Endothelial cell of umbilical vein (primary cell): ENCODE measurements around the gene PRRC2B. TPM values are rescaled to one million over a fixed set of nuclear protein-coding genes. Genes with fewer than 3 reads are reported as not detected.

Experiments
- BruUV-seq: library from RNA; stranded (reverse); fragments of 400-500 nt; replicated peaks from 2 replicates; lab custom pipeline; 2021; lab: Mats Ljungman, UMichigan
- CTCF ChIA-PET: fragments of 300-600, 350-600 bp; sonication (Branson Sonifier 250); formaldehyde crosslinking; loops from one replicate; lab custom pipeline; 2021; ENCODE audit warnings: antibody characterized with exemption, inconsistent platforms; lab: Charles Lee
- POLR2A ChIA-PET: fragments of 300-600, 350-600 bp; sonication (Branson Sonifier 250); formaldehyde crosslinking; loops from one replicate; lab custom pipeline; 2021; ENCODE audit warnings: antibody characterized with exemption, inconsistent platforms; lab: Charles Lee
- DNase-seq: peaks from one replicate; pipeline ENCODE4 v3.0.0-alpha.2; 2011; ENCODE audit warnings: low read depth, low spot score
- FAIRE-seq: peaks from 2 replicates; lab custom pipeline; 2011; peaks lifted over from hg19 to GRCh38; lab: Jason Lieb, UNC
- H2AFZ ChIP-seq: 2 replicates; pipeline ENCODE4 v1.6.0; 2012; ENCODE audit warnings: low read depth, low read length, control low read depth, inconsistent platforms
- H3K27ac ChIP-seq: 2 replicates; pipeline ENCODE4 v1.5.1; 2011; ENCODE audit warnings: low read depth, mild to moderate bottlenecking, control low read depth, low read length, moderate library complexity; ENCODE audit not compliant: insufficient read depth
- H3K27me3 ChIP-seq, 2 experiments: 2 replicates each; pipeline versions ENCODE4 v1.6.0 to v1.6.1; 2011; ENCODE audit warnings: low read length in 2 of 2, mixed read lengths in 1 of 2; ENCODE audit not compliant: control insufficient read depth in 2 of 2, insufficient read depth in 2 of 2
- H3K36me3 ChIP-seq, 2 experiments: 2 replicates in 1 of 2; 3 replicates in 1 of 2; pipeline ENCODE4 v1.5.1; 2011; ENCODE audit warnings: low read length in 2 of 2, mild to moderate bottlenecking in 1 of 2, moderate library complexity in 1 of 2; ENCODE audit not compliant: control insufficient read depth in 2 of 2, insufficient read depth in 2 of 2; ENCODE audit errors: extremely low read depth in 1 of 2
- H3K4me1 ChIP-seq: 3 replicates; pipeline ENCODE4 v1.5.1; 2011; ENCODE audit warnings: mild to moderate bottlenecking, low read length; ENCODE audit not compliant: control insufficient read depth, insufficient read depth; ENCODE audit errors: extremely low read depth
- H3K4me2 ChIP-seq: 2 replicates; pipeline ENCODE4 v1.6.1; 2011; ENCODE audit warnings: low read length, control low read depth, mixed read lengths; ENCODE audit not compliant: insufficient read depth
- H3K4me3 ChIP-seq, 3 experiments: fragments of 200-600 bp in 1 of 3; sonication (generic), shearing (Covaris generic) in 1 of 3; replicated peaks in 1 of 3; 2 replicates each; pipeline ENCODE4 v1.5.1; 2011 to 2016; ENCODE audit warnings: control low read depth in 3 of 3, low read length in 3 of 3, mild to moderate bottlenecking in 2 of 3, inconsistent platforms in 1 of 3, low read depth in 1 of 3, moderate library complexity in 1 of 3; ENCODE audit not compliant: insufficient read depth in 1 of 3
- H3K79me2 ChIP-seq: 2 replicates; pipeline ENCODE4 v1.6.0; 2012; ENCODE audit warnings: low read length, inconsistent platforms; ENCODE audit not compliant: control insufficient read depth, insufficient read depth
- H3K9ac ChIP-seq: replicated peaks from 2 replicates; pipeline ENCODE3; 2011; ENCODE audit warnings: low read length, control low read depth; ENCODE audit not compliant: insufficient read depth; ENCODE audit errors: extremely low read depth
- H3K9me1 ChIP-seq: replicated peaks from 3 replicates; pipeline ENCODE4 v1.6.0; 2011; ENCODE audit warnings: mild to moderate bottlenecking, low read length; ENCODE audit not compliant: control insufficient read depth, insufficient read depth; ENCODE audit errors: extremely low read depth
- H3K9me3 ChIP-seq: replicated peaks from 2 replicates; pipeline ENCODE4 v1.5.1; 2012; ENCODE audit warnings: low read length, inconsistent platforms; ENCODE audit not compliant: control insufficient read depth, insufficient read depth
- H4K20me1 ChIP-seq: replicated peaks from 2 replicates; pipeline ENCODE3; 2011; ENCODE audit warnings: mild to moderate bottlenecking, low read length; ENCODE audit not compliant: control insufficient read depth, insufficient read depth; ENCODE audit errors: extremely low read depth
- EZH2 ChIP-seq: IDR thresholded peaks from 2 replicates; pipeline ENCODE4 v1.6.1; 2012; ENCODE audit warnings: borderline replicate concordance, low read depth, mild to moderate bottlenecking, moderate library complexity, low read length, inconsistent platforms; ENCODE audit not compliant: severe bottlenecking
- FOS ChIP-seq: IDR thresholded peaks from 2 replicates; pipeline ENCODE4 v1.6.1; 2011; ENCODE audit warnings: mild to moderate bottlenecking, low read length, moderate library complexity, borderline replicate concordance; ENCODE audit not compliant: insufficient read depth
- GATA2 ChIP-seq: IDR thresholded peaks from 2 replicates; pipeline ENCODE4 v1.7.0; 2011; ENCODE audit warnings: low read depth, mild to moderate bottlenecking, moderate library complexity, mixed read lengths, low read length; ENCODE audit not compliant: insufficient read length, insufficient read depth
- JUN ChIP-seq: IDR thresholded peaks from 2 replicates; pipeline ENCODE4 v1.6.1; 2011; ENCODE audit warnings: borderline replicate concordance, low read depth; ENCODE audit not compliant: insufficient read length, insufficient read depth
- MYC ChIP-seq: IDR thresholded peaks from one replicate; pipeline ENCODE4 v1.6.1; 2011; ENCODE audit warnings: mild to moderate bottlenecking, low read depth, low read length
- POLR2A ChIP-seq: IDR thresholded peaks from 2 replicates; pipeline ENCODE4 v1.6.1; 2012; ENCODE audit warnings: low read depth, mild to moderate bottlenecking, control low read depth, low read length
- POLR2AphosphoS5 ChIP-seq: IDR thresholded peaks from 2 replicates; pipeline ENCODE4 v1.6.1; 2012; ENCODE audit warnings: low read depth, mild to moderate bottlenecking, control low read depth, low read length, moderate library complexity; ENCODE audit not compliant: insufficient read depth
- dilution Hi-C: fragments of 300-500 bp; cut with MboI; formaldehyde crosslinking; loops from one replicate; pipeline ENCODE4 v1.15.0; 2019; ENCODE audit warnings: low sequenced_read_pairs; ENCODE audit not compliant: extremely low pct_ligation_motif_present
- intact Hi-C: fragments of 100-400 bp; cut with micrococcal nuclease; formaldehyde crosslinking; loops from one replicate; pipeline ENCODE4 v1.10.0; 2022
- polyA plus RNA-seq, 4 experiments: library from polyadenylated mRNA; depleted of rRNA in 3 of 4; stranded (reverse) in 3 of 4; unstranded in 1 of 4; fragments of >200 nt; gene quantifications; 2 replicates each; pipeline versions ENCODE4 v1.2.1 to v1.2.3, GENCODE V29; 2011 to 2012; ENCODE audit warnings: missing spikeins in 1 of 4
- total RNA-seq: library from RNA; stranded (reverse); gene quantifications from 2 replicates; pipeline ENCODE4 v1.2.3, GENCODE V29; 2021
- TF ChIP-seq, protein P1 (sequence below): IDR thresholded peaks from 2 replicates; pipeline ENCODE4 v1.6.1; 2011; ENCODE audit not compliant: insufficient read depth, insufficient read length
- TF ChIP-seq, protein P2 (sequence below), 2 donors: IDR thresholded peaks; 1 replicate in 1 of 2; 2 replicates in 1 of 2; pipeline ENCODE4 v1.5.1; 2011; ENCODE audit warnings: low read length in 2 of 2, mild to moderate bottlenecking in 2 of 2, moderate library complexity in 2 of 2, control low read depth in 1 of 2, inconsistent platforms in 1 of 2, low read depth in 1 of 2; ENCODE audit not compliant: insufficient read depth in 1 of 2; ENCODE audit errors: extremely low read depth in 1 of 2

PRRC2B gene
- total and polyA plus RNA-seq, 2 donors (not counting 3 experiments of a cell fraction or from before 2014, with no cell fraction given), result 35.6 to 256 TPM

DNA sequence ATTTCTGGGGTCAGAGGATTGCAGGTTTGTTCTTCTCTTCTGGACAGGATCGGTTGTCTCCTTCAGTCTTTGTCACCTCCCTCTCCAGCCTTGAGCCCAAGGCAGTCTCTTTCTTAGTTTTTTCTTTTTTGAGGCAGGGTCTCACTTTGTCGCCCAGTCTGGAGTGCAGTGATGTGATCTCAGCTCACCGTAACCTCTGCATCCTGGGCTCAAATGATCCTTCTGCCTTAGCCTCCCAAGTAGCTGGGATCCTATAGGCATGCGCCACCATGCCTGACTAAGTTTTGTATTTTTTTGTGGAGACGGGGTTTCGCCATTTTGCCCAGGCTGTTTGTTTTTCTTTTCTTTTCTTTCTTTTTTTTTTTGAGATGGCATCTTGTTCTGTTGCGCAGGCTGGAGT, 6.1 kb downstream of the PRRC2B start:
- intact Hi-C loops, result loop anchor here (5.0 kb wide), 1 partner anchor 37 kb away; no protein-coding TSS in a partner anchor
- Histone ChIP-seq H3K36me3 (no peaks in the 10 kb centered on the region), H3K9ac (no peak overlapping the region), H3K4me3 (peak overlapping the region in 1 of 3 experiments; percentile 1), H3K9me1 (no peaks in the 10 kb centered on the region), H3K9me3 (no peaks in the 10 kb centered on the region), H3K4me1 (peaks cover 66% of the 10 kb centered on the region), H3K4me2 (peak overlapping the region; percentile 34), H2AFZ (no peak overlapping the region), H3K27me3 (no peaks in the 10 kb centered on the region), H3K79me2 (peaks cover 97% of the 10 kb centered on the region), H4K20me1 (peaks cover 19% of the 10 kb centered on the region), H3K27ac (peak overlapping the region; percentile 10)
- dilution Hi-C loops, result no loop called here
- no TSS peak for BruUV-seq
- POLR2A ChIA-PET, result no interaction called here
- no peak for TF ChIP-seq POLR2A
- FAIRE-seq (no peak), DNase-seq (no peak)
- CTCF ChIA-PET, result interaction anchor here (1.0 to 1.2 kb wide), 3 partner anchors 8 to 33 kb away, joined by 3 to 5 read pairs (median 4); no protein-coding TSS in a partner anchor

DNA sequence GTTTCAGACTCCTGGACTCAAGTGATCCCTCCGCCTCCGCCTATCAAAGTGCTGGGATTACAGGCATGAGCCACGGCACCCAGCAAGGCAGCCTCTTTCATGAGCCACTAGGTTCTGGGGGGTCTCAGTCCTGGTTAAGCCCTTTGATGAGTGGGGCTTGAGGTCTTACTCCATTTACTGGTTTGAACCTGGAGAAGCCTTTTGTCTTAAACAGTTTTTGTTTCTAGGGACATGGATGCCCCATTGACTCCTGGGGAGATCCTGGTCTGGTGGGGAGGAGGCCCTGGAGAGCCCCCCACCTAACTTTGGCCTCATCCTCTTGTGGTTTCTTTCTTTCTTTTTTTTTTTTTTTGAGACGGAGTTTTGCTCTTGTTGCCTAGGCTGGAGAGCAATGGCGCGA, 6.7 kb downstream of the PRRC2B start:
- no peak overlapping the region for H3K4me2 ChIP-seq
- H3K27ac ChIP-seq, result no peak overlapping the region
- H3K9me1 ChIP-seq, result no peaks in the 10 kb centered on the region
- no peak overlapping the region for H3K4me3 ChIP-seq
- intact Hi-C loops, result no loop called here
- POLR2A ChIA-PET, result no interaction called here
- dilution Hi-C loops, result no loop called here
- DNase-seq (no peak), FAIRE-seq (no peak)
- peaks cover 25% of the 10 kb centered on the region for H4K20me1 ChIP-seq
- no peak overlapping the region for H3K9ac ChIP-seq
- no TSS peak for BruUV-seq
- peaks cover 97% of the 10 kb centered on the region for H3K79me2 ChIP-seq
- H3K4me1 ChIP-seq, result peaks cover 70% of the 10 kb centered on the region
- H3K36me3 ChIP-seq, result no peaks in the 10 kb centered on the region
- CTCF ChIA-PET, result no interaction called here
- H2AFZ ChIP-seq, result no peak overlapping the region
- no peaks in the 10 kb centered on the region for H3K27me3 ChIP-seq
- H3K9me3 ChIP-seq, result no peaks in the 10 kb centered on the region
- TF ChIP-seq EZH2 (no peak), FOS (no peak), POLR2AphosphoS5 (no peak), MYC (no peak), POLR2A (no peak), GATA2 (no peak), JUN (no peak)
- TF ChIP-seq, protein P1, sequence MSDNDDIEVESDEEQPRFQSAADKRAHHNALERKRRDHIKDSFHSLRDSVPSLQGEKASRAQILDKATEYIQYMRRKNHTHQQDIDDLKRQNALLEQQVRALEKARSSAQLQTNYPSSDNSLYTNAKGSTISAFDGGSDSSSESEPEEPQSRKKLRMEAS, result no peak
- TF ChIP-seq, protein P2, sequence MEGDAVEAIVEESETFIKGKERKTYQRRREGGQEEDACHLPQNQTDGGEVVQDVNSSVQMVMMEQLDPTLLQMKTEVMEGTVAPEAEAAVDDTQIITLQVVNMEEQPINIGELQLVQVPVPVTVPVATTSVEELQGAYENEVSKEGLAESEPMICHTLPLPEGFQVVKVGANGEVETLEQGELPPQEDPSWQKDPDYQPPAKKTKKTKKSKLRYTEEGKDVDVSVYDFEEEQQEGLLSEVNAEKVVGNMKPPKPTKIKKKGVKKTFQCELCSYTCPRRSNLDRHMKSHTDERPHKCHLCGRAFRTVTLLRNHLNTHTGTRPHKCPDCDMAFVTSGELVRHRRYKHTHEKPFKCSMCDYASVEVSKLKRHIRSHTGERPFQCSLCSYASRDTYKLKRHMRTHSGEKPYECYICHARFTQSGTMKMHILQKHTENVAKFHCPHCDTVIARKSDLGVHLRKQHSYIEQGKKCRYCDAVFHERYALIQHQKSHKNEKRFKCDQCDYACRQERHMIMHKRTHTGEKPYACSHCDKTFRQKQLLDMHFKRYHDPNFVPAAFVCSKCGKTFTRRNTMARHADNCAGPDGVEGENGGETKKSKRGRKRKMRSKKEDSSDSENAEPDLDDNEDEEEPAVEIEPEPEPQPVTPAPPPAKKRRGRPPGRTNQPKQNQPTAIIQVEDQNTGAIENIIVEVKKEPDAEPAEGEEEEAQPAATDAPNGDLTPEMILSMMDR (IDR thresholded peaks at IDR 0.05; ENCODE audit: extremely low read depth in 1 of 2, insufficient read depth in 1 of 2, low read depth in 1 of 2, low read length in 2 of 2), result no peak
